ENCODE results near the gene LAMA2. TPM values are rescaled to one million over a fixed set of nuclear protein-coding genes. Genes with fewer than 3 reads are reported as not detected.

Gene LAMA2
- total and polyA plus RNA-seq, 2 experiments from 2014 or later = 0.91 to 6.4 TPM

DNA sequence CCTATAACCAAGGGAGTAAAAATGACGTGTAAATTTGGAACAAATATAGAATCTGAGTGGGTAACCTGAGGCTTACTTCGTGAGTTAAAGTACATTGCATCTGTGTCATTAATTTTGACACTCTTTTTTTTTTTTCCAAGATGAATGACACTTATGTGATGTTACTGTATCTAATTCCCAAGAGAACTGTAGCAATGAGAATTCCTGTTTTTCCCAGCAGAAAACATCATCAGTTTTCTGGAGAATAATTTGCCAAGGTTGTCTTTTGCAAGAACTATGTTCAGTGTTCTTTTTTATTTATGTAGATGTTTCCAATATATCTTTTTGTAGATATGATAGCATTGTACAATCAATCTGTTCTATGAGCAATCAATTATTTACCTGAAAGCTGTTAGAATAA is 543.4 kb downstream of the LAMA2 start:
- Histone ChIP-seq H3K9me2 (ENCODE audit: insufficient read depth) (no peaks in the 10 kb centered on the region), H3K36me3 (ENCODE audit: insufficient read depth) (no peaks in the 10 kb centered on the region), H3K4me3 (no peak overlapping the region), H3K27ac (ENCODE audit: low read depth) (no peak overlapping the region), H3K4me2 (no peak overlapping the region), H3K4me1 (ENCODE audit: insufficient read depth) (no peaks in the 10 kb centered on the region), H3K27me3 (ENCODE audit: insufficient read depth) (no peaks in the 10 kb centered on the region), H3K79me2 (replicated peaks; ENCODE audit: insufficient read depth) (no peaks in the 10 kb centered on the region), H2AFZ (no peak overlapping the region), H3F3A (replicated peaks; ENCODE audit: low read depth) (no peaks in the 10 kb centered on the region), H4K20me1 (replicated peaks; ENCODE audit: insufficient read depth) (no peaks in the 10 kb centered on the region)
- no peaks in the 10 kb centered on the region for H3K4me1 Mint-ChIP-seq
- no peaks in the 10 kb centered on the region for H3K27me3 Mint-ChIP-seq (ENCODE audit: insufficient read depth, low read depth, poor library complexity)
- H3K36me3 Mint-ChIP-seq (ENCODE audit: low read depth) = no peaks in the 10 kb centered on the region
- DNase-seq (ENCODE audit: low spot score) = no peak
- H3K4me3 Mint-ChIP-seq = no peak overlapping the region
- no peak for ATAC-seq
- H3K9me3 Mint-ChIP-seq = no peaks in the 10 kb centered on the region
- TF ChIP-seq ZNF114 (CRISPR knock-in tag; IDR thresholded peaks at IDR 0.05) (no peak), CREB1 (CRISPR knock-in tag; IDR thresholded peaks at IDR 0.05; ENCODE audit: low read depth) (no peak), EZH2 (IDR thresholded peaks at IDR 0.05; ENCODE audit: low read depth, unreplicated experiment) (no peak)
- TF ChIP-seq, protein P1, sequence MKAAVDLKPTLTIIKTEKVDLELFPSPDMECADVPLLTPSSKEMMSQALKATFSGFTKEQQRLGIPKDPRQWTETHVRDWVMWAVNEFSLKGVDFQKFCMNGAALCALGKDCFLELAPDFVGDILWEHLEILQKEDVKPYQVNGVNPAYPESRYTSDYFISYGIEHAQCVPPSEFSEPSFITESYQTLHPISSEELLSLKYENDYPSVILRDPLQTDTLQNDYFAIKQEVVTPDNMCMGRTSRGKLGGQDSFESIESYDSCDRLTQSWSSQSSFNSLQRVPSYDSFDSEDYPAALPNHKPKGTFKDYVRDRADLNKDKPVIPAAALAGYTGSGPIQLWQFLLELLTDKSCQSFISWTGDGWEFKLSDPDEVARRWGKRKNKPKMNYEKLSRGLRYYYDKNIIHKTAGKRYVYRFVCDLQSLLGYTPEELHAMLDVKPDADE (IDR thresholded peaks at IDR 0.05) = no peak
- no peak overlapping the region for H3K27ac Mint-ChIP-seq

DNA sequence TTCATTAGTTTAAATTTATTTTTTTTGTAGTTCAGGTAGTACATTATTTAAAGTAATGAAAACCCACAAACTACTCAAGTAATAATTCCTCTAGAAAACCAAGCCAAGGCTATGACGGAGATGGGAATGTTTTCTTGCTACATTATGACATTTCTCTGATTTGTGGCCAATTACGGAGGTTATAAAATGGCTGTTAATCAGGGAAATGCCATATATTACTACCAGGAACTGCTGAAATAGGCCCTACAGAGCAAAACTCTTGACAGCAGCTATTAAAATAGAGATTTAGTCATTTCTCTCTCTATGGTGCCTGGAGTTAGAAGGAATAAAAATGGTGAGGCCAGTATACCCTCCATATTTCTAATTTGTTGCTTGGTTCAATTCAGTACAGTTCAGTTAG is 547.0 kb downstream of the LAMA2 start:
- Histone ChIP-seq H3K9me2 (ENCODE audit: insufficient read depth) (no peaks in the 10 kb centered on the region), H3F3A (replicated peaks; ENCODE audit: low read depth) (no peaks in the 10 kb centered on the region), H3K36me3 (ENCODE audit: insufficient read depth) (no peaks in the 10 kb centered on the region), H2AFZ (no peak overlapping the region), H3K27ac (ENCODE audit: low read depth) (no peak overlapping the region), H3K4me2 (no peak overlapping the region), H3K27me3 (ENCODE audit: insufficient read depth) (no peaks in the 10 kb centered on the region), H3K79me2 (replicated peaks; ENCODE audit: insufficient read depth) (no peaks in the 10 kb centered on the region), H3K4me3 (no peak overlapping the region), H3K4me1 (ENCODE audit: insufficient read depth) (no peaks in the 10 kb centered on the region; the same call in 1 of the 2 replicates), H4K20me1 (replicated peaks; ENCODE audit: insufficient read depth) (no peaks in the 10 kb centered on the region)
- no peak for DNase-seq (ENCODE audit: low spot score)
- peaks cover 8% of the 10 kb centered on the region; the same call in 2 of the 3 replicates for H3K4me1 Mint-ChIP-seq
- no peak overlapping the region for H3K27ac Mint-ChIP-seq
- no peaks in the 10 kb centered on the region for H3K27me3 Mint-ChIP-seq (ENCODE audit: insufficient read depth, low read depth, poor library complexity)
- no peaks in the 10 kb centered on the region for H3K9me3 Mint-ChIP-seq
- H3K4me3 Mint-ChIP-seq = no peak overlapping the region
- H3K36me3 Mint-ChIP-seq (ENCODE audit: low read depth) = no peaks in the 10 kb centered on the region
- no peak for ATAC-seq
- TF ChIP-seq, protein P2, sequence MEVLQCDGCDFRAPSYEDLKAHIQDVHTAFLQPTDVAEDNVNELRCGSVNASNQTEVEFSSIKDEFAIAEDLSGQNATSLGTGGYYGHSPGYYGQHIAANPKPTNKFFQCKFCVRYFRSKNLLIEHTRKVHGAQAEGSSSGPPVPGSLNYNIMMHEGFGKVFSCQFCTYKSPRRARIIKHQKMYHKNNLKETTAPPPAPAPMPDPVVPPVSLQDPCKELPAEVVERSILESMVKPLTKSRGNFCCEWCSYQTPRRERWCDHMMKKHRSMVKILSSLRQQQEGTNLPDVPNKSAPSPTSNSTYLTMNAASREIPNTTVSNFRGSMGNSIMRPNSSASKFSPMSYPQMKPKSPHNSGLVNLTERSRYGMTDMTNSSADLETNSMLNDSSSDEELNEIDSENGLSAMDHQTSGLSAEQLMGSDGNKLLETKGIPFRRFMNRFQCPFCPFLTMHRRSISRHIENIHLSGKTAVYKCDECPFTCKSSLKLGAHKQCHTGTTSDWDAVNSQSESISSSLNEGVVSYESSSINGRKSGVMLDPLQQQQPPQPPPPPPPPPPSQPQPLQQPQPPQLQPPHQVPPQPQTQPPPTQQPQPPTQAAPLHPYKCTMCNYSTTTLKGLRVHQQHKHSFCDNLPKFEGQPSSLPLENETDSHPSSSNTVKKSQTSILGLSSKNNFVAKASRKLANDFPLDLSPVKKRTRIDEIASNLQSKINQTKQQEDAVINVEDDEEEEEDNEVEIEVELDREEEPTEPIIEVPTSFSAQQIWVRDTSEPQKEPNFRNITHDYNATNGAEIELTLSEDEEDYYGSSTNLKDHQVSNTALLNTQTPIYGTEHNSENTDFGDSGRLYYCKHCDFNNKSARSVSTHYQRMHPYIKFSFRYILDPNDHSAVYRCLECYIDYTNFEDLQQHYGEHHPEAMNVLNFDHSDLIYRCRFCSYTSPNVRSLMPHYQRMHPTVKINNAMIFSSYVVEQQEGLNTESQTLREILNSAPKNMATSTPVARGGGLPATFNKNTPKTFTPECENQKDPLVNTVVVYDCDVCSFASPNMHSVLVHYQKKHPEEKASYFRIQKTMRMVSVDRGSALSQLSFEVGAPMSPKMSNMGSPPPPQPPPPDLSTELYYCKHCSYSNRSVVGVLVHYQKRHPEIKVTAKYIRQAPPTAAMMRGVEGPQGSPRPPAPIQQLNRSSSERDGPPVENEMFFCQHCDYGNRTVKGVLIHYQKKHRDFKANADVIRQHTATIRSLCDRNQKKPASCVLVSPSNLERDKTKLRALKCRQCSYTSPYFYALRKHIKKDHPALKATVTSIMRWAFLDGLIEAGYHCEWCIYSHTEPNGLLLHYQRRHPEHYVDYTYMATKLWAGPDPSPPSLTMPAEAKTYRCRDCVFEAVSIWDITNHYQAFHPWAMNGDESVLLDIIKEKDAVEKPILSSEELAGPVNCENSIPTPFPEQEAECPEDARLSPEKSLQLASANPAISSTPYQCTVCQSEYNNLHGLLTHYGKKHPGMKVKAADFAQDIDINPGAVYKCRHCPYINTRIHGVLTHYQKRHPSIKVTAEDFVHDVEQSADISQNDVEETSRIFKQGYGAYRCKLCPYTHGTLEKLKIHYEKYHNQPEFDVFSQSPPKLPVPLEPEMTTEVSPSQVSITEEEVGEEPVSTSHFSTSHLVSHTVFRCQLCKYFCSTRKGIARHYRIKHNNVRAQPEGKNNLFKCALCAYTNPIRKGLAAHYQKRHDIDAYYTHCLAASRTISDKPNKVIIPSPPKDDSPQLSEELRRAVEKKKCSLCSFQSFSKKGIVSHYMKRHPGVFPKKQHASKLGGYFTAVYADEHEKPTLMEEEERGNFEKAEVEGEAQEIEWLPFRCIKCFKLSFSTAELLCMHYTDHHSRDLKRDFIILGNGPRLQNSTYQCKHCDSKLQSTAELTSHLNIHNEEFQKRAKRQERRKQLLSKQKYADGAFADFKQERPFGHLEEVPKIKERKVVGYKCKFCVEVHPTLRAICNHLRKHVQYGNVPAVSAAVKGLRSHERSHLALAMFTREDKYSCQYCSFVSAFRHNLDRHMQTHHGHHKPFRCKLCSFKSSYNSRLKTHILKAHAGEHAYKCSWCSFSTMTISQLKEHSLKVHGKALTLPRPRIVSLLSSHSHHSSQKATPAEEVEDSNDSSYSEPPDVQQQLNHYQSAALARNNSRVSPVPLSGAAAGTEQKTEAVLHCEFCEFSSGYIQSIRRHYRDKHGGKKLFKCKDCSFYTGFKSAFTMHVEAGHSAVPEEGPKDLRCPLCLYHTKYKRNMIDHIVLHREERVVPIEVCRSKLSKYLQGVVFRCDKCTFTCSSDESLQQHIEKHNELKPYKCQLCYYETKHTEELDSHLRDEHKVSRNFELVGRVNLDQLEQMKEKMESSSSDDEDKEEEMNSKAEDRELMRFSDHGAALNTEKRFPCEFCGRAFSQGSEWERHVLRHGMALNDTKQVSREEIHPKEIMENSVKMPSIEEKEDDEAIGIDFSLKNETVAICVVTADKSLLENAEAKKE (CRISPR knock-in tag; IDR thresholded peaks at IDR 0.05) = no peak
- TF ChIP-seq, protein P1 (IDR thresholded peaks at IDR 0.05) = no peak
- TF ChIP-seq STAT1 (IDR thresholded peaks at IDR 0.05; ENCODE audit: unreplicated experiment) (no peak), ZNF114 (CRISPR knock-in tag; IDR thresholded peaks at IDR 0.05) (no peak)
- TF ChIP-seq, protein P3, sequence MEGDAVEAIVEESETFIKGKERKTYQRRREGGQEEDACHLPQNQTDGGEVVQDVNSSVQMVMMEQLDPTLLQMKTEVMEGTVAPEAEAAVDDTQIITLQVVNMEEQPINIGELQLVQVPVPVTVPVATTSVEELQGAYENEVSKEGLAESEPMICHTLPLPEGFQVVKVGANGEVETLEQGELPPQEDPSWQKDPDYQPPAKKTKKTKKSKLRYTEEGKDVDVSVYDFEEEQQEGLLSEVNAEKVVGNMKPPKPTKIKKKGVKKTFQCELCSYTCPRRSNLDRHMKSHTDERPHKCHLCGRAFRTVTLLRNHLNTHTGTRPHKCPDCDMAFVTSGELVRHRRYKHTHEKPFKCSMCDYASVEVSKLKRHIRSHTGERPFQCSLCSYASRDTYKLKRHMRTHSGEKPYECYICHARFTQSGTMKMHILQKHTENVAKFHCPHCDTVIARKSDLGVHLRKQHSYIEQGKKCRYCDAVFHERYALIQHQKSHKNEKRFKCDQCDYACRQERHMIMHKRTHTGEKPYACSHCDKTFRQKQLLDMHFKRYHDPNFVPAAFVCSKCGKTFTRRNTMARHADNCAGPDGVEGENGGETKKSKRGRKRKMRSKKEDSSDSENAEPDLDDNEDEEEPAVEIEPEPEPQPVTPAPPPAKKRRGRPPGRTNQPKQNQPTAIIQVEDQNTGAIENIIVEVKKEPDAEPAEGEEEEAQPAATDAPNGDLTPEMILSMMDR (conservative IDR thresholded peaks at IDR 0.05; ENCODE audit: low read depth in 2 of 2) = no peak
